Activated CD4-positive, alpha-beta T cell treated with anti-CD3 and anti-CD28 coated beads, Interleukin-2, amount 10 ng/mL, durations not matched to agents 24 days and 14 days (primary cell): ENCODE results near the gene ANKRD44. TPM values are rescaled to one million over a fixed set of nuclear protein-coding genes. Genes with fewer than 3 reads are reported as not detected.

Experiments
- DNase-seq: peaks from one replicate; pipeline ENCODE4 v3.0.0; 2022
- H3K27ac Mint-ChIP-seq: one replicate; pipeline ENCODE4 v1.8.0; 2022; ENCODE audit warnings: mild to moderate bottlenecking, mixed read lengths
- H3K27me3 Mint-ChIP-seq: one replicate; pipeline ENCODE4 v1.8.0; 2022; ENCODE audit warnings: mixed read lengths
- H3K36me3 Mint-ChIP-seq: one replicate; pipeline ENCODE4 v1.8.0; 2022; ENCODE audit warnings: low read depth, mild to moderate bottlenecking, mixed read lengths
- H3K4me1 Mint-ChIP-seq: one replicate; pipeline ENCODE4 v1.8.0; 2021; ENCODE audit warnings: mixed read lengths
- H3K4me3 Mint-ChIP-seq: one replicate; pipeline ENCODE4 v1.8.0; 2022; ENCODE audit warnings: mild to moderate bottlenecking, moderate library complexity, mixed read lengths
- H3K9me3 Mint-ChIP-seq: one replicate; pipeline ENCODE4 v1.8.0; 2021; ENCODE audit warnings: mixed read lengths
- intact Hi-C: fragments of 100-400 bp; cut with micrococcal nuclease; formaldehyde crosslinking; loops from one replicate; pipeline ENCODE4 v1.15.1; 2023
- total RNA-seq: library from RNA; stranded (reverse); gene quantifications from 2 replicates; pipeline ENCODE4 v1.2.3, GENCODE V29; 2022

Gene ANKRD44
- total RNA-seq, 1 donor from 2014 or later: 147 TPM

GRCh38 chr2:197339016-197339415 is 28.4 kb upstream of the ANKRD44 start:
- intact Hi-C loops: loop anchor here (1.0 kb wide), 1 partner anchor 12 kb away; no protein-coding TSS in a partner anchor
- Mint-ChIP-seq H3K4me3 (no peak overlapping the region), H3K27ac (peak overlapping the region; percentile 14), H3K4me1 (peaks cover 14% of the 10 kb centered on the region), H3K9me3 (no peaks in the 10 kb centered on the region), H3K36me3 (no peaks in the 10 kb centered on the region), H3K27me3 (no peaks in the 10 kb centered on the region)
- DNase-seq: no peak

GRCh38 chr2:197332641-197333040 is 22.1 kb upstream of the ANKRD44 start:
- Mint-ChIP-seq H3K9me3 (peaks cover 9% of the 10 kb centered on the region), H3K36me3 (peaks cover 10% of the 10 kb centered on the region), H3K4me3 (no peak overlapping the region), H3K4me1 (peaks cover 14% of the 10 kb centered on the region), H3K27me3 (no peaks in the 10 kb centered on the region), H3K27ac (no peak overlapping the region)
- no peak for DNase-seq
- intact Hi-C loops: no loop called here

- peak; percentile 67 for DNase-seq
- Mint-ChIP-seq H3K27ac (peak overlapping the region; percentile 97), H3K9me3 (peaks cover 9% of the 10 kb centered on the region), H3K4me3 (peak overlapping the region; percentile 48), H3K36me3 (peaks cover 10% of the 10 kb centered on the region), H3K4me1 (peaks cover 46% of the 10 kb centered on the region), H3K27me3 (no peaks in the 10 kb centered on the region)
- intact Hi-C loops: loop anchor here (2.0 to 5.0 kb wide), 2 partner anchors 28 to 191 kb away; no protein-coding TSS in a partner anchor
These were observed 17.9 kb upstream of the ANKRD44 start for GRCh38 chr2:197328461-197328860.

GRCh38 chr2:197327472-197328098 is 17.0 kb upstream of the ANKRD44 start:
- peaks cover 55% of the 10 kb centered on the region for H3K4me1 Mint-ChIP-seq
- peaks cover 15% of the 10 kb centered on the region for H3K36me3 Mint-ChIP-seq
- peak overlapping the region; percentile 48 for H3K4me3 Mint-ChIP-seq
- peak; percentile 67 for DNase-seq
- intact Hi-C loops: loop anchor here (1.0 to 5.0 kb wide), 6 partner anchors 12 to 190 kb away; no protein-coding TSS in a partner anchor
- no peaks in the 10 kb centered on the region for H3K27me3 Mint-ChIP-seq
- H3K9me3 Mint-ChIP-seq: peaks cover 9% of the 10 kb centered on the region
- peak overlapping the region; percentile 97 for H3K27ac Mint-ChIP-seq

GRCh38 chr2:197327073-197327471 is 16.5 kb upstream of the ANKRD44 start:
- Mint-ChIP-seq H3K4me1 (peaks cover 56% of the 10 kb centered on the region), H3K27me3 (no peaks in the 10 kb centered on the region), H3K36me3 (peaks cover 15% of the 10 kb centered on the region), H3K27ac (peak overlapping the region; percentile 97), H3K9me3 (peaks cover 9% of the 10 kb centered on the region), H3K4me3 (peak overlapping the region; percentile 48)
- intact Hi-C loops: loop anchor here (1.0 to 5.0 kb wide), 5 partner anchors 12 to 190 kb away; no protein-coding TSS in a partner anchor
- DNase-seq: no peak

- Mint-ChIP-seq H3K36me3 (peaks cover 7% of the 10 kb centered on the region), H3K27ac (peak overlapping the region; percentile 81), H3K4me1 (peaks cover 62% of the 10 kb centered on the region), H3K4me3 (peak overlapping the region; percentile 64), H3K9me3 (no peaks in the 10 kb centered on the region), H3K27me3 (no peaks in the 10 kb centered on the region)
- intact Hi-C loops: loop anchor here (5.0 kb wide), 1 partner anchor 188 kb away; no protein-coding TSS in a partner anchor
- DNase-seq: peak; percentile 61
These were observed 14.2 kb upstream of the ANKRD44 start for GRCh38 chr2:197324801-197325200.

- H3K27ac Mint-ChIP-seq: peak overlapping the region; percentile 96
- intact Hi-C loops: loop anchor here (1.0 kb wide), 1 partner anchor 12 kb away; no protein-coding TSS in a partner anchor
- peaks cover 5% of the 10 kb centered on the region for H3K36me3 Mint-ChIP-seq
- no peaks in the 10 kb centered on the region for H3K9me3 Mint-ChIP-seq
- H3K4me3 Mint-ChIP-seq: peak overlapping the region; percentile 82
- H3K4me1 Mint-ChIP-seq: peaks cover 53% of the 10 kb centered on the region
- peak; percentile 77 for DNase-seq
- H3K27me3 Mint-ChIP-seq: no peaks in the 10 kb centered on the region
These were observed 12.4 kb upstream of the ANKRD44 start for GRCh38 chr2:197322724-197323720.

GRCh38 chr2:197322143-197322542 is 11.6 kb upstream of the ANKRD44 start:
- intact Hi-C loops: no loop called here
- Mint-ChIP-seq H3K27me3 (no peaks in the 10 kb centered on the region), H3K27ac (peak overlapping the region; percentile 56), H3K9me3 (no peaks in the 10 kb centered on the region), H3K36me3 (peaks cover 5% of the 10 kb centered on the region), H3K4me3 (no peak overlapping the region), H3K4me1 (peaks cover 44% of the 10 kb centered on the region)
- DNase-seq: no peak

- Mint-ChIP-seq H3K4me3 (no peak overlapping the region), H3K9me3 (peaks cover 4% of the 10 kb centered on the region), H3K27me3 (no peaks in the 10 kb centered on the region), H3K4me1 (peaks cover 31% of the 10 kb centered on the region), H3K27ac (no peak overlapping the region), H3K36me3 (peaks cover 2% of the 10 kb centered on the region)
- DNase-seq: no peak
- intact Hi-C loops: no loop called here
These were observed 4.8 kb upstream of the ANKRD44 start for GRCh38 chr2:197315371-197315770.

GRCh38 chr2:197312186-197312585 is 1.6 kb upstream of the ANKRD44 start:
- intact Hi-C loops: loop anchor here (5.0 kb wide), 1 partner anchor 45 kb away; no protein-coding TSS in a partner anchor
- peak overlapping the region; percentile 91 for H3K27ac Mint-ChIP-seq
- peaks cover 4% of the 10 kb centered on the region for H3K9me3 Mint-ChIP-seq

GRCh38 chr2:197311421-197312033 is 947 bp upstream of the ANKRD44 start:
- no peaks in the 10 kb centered on the region for H3K27me3 Mint-ChIP-seq
- peaks cover 51% of the 10 kb centered on the region for H3K4me1 Mint-ChIP-seq
- H3K4me3 Mint-ChIP-seq: peak overlapping the region; percentile 87
- peaks cover 14% of the 10 kb centered on the region for H3K36me3 Mint-ChIP-seq
- intact Hi-C loops: loop anchor here (1.0 to 5.0 kb wide), 4 partner anchors 12 to 120 kb away; no protein-coding TSS in a partner anchor
- peak; percentile 74 for DNase-seq
- peak overlapping the region; percentile 91 for H3K27ac Mint-ChIP-seq
- no peaks in the 10 kb centered on the region for H3K9me3 Mint-ChIP-seq

More at GRCh38 chr2:197312186-197312585, 1.6 kb upstream of the ANKRD44 start:
- Mint-ChIP-seq H3K27me3 (no peaks in the 10 kb centered on the region), H3K4me1 (peaks cover 48% of the 10 kb centered on the region), H3K4me3 (peak overlapping the region; percentile 87), H3K36me3 (peaks cover 11% of the 10 kb centered on the region)
- peak; percentile 47 for DNase-seq

- peak overlapping the region; percentile 91 for H3K27ac Mint-ChIP-seq
- H3K9me3 Mint-ChIP-seq: no peaks in the 10 kb centered on the region
- no peak for DNase-seq
- no peaks in the 10 kb centered on the region for H3K27me3 Mint-ChIP-seq
- H3K4me3 Mint-ChIP-seq: peak overlapping the region; percentile 87
- intact Hi-C loops: loop anchor here (1.0 to 5.0 kb wide), 5 partner anchors 12 to 120 kb away; no protein-coding TSS in a partner anchor
- peaks cover 15% of the 10 kb centered on the region for H3K36me3 Mint-ChIP-seq
- peaks cover 55% of the 10 kb centered on the region for H3K4me1 Mint-ChIP-seq
These were observed 424 bp upstream of the ANKRD44 start for GRCh38 chr2:197310987-197311420.

- H3K27me3 Mint-ChIP-seq: no peaks in the 10 kb centered on the region
- intact Hi-C loops: loop anchor here (1.0 to 10.0 kb wide), 7 partner anchors 48 to 1765 kb away; partner anchors contain the start of genes COQ10B and PGAP1
- H3K36me3 Mint-ChIP-seq: peaks cover 22% of the 10 kb centered on the region
- H3K4me3 Mint-ChIP-seq: peak overlapping the region; percentile 90
- H3K27ac Mint-ChIP-seq: peak overlapping the region; percentile 91
- peak; percentile 87 for DNase-seq
- H3K9me3 Mint-ChIP-seq: no peaks in the 10 kb centered on the region
- H3K4me1 Mint-ChIP-seq: peaks cover 59% of the 10 kb centered on the region
These were observed 819 bp downstream of the ANKRD44 start for GRCh38 chr2:197309691-197310231.
